Measurements from ENCODE around the gene CUL9.

GRCh38 chr6:43207286-43207685 lies 25.3 kb downstream of the CUL9 start:
- TF ChIP-seq, protein P1, sequence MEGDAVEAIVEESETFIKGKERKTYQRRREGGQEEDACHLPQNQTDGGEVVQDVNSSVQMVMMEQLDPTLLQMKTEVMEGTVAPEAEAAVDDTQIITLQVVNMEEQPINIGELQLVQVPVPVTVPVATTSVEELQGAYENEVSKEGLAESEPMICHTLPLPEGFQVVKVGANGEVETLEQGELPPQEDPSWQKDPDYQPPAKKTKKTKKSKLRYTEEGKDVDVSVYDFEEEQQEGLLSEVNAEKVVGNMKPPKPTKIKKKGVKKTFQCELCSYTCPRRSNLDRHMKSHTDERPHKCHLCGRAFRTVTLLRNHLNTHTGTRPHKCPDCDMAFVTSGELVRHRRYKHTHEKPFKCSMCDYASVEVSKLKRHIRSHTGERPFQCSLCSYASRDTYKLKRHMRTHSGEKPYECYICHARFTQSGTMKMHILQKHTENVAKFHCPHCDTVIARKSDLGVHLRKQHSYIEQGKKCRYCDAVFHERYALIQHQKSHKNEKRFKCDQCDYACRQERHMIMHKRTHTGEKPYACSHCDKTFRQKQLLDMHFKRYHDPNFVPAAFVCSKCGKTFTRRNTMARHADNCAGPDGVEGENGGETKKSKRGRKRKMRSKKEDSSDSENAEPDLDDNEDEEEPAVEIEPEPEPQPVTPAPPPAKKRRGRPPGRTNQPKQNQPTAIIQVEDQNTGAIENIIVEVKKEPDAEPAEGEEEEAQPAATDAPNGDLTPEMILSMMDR (optimal IDR thresholded peaks at IDR 0.05 in 1 of 3, IDR thresholded peaks at IDR 0.05 in 1 of 3, conservative IDR thresholded peaks at IDR 0.05 in 1 of 3; ENCODE audit: extremely low read depth in 1 of 3, insufficient read depth in 2 of 3, low read length in 3 of 3), result no peak
- TF ChIP-seq EZH2 (IDR thresholded peaks at IDR 0.05; ENCODE audit: low read length), result no peak
